GM12878 (cell line): Measurements from ENCODE around the gene DMPK. TPM values are rescaled to one million over a fixed set of nuclear protein-coding genes. Genes with fewer than 3 reads are reported as not detected.

Experiments used
- ATAC-seq: fragments of 200-7000 bp; cut with Tn5 transposase; 3 replicates; pipeline ENCODE4 v1.9.1; 2020; ENCODE audit warnings: mild to moderate bottlenecking, moderate library complexity
- BruUV-seq: library from RNA; stranded (reverse); fragments of 400-500 nt; replicated peaks from 2 replicates; lab custom pipeline; 2021; lab: Mats Ljungman, UMichigan
- CTCF ChIA-PET: fragments of 300-600 bp; sonication (Branson Sonifier 250); formaldehyde crosslinking; extraction: SDS; loops from one replicate; lab custom pipeline; 2021; ENCODE audit warnings: inconsistent platforms; lab: Yijun Ruan, JAX
- POLR2A ChIA-PET: fragments of 350-600 bp; formaldehyde crosslinking; extraction: SDS; loops from one replicate; lab custom pipeline; 2021; ENCODE audit warnings: inconsistent platforms; lab: Charles Lee
- RAD21 ChIA-PET: fragments of 300-600 bp; sonication (Branson Sonifier 250); formaldehyde crosslinking; loops from one replicate; lab custom pipeline; 2023; ENCODE audit warnings: antibody characterized with exemption; ENCODE audit not compliant: unreplicated experiment; lab: Charles Lee
- SMC1A ChIA-PET: fragments of 300-600 bp; sonication (Branson Sonifier 250); formaldehyde crosslinking; loops from one replicate; lab custom pipeline; 2023; ENCODE audit not compliant: unreplicated experiment, uncharacterized antibody; lab: Charles Lee
- DNase-seq: peaks from one replicate; pipeline ENCODE4 v3.0.0-alpha.2; 2011; ENCODE audit warnings: low read depth, low spot score
- FAIRE-seq: peaks from 3 replicates; lab custom pipeline; 2011; peaks lifted over from hg19 to GRCh38; lab: Jason Lieb, UNC
- H2AFZ ChIP-seq: 2 replicates; pipeline ENCODE4 v1.6.0; 2011; ENCODE audit warnings: low read depth, low read length, control low read depth; ENCODE audit not compliant: control insufficient read depth
- H3K27ac ChIP-seq: 2 replicates; pipeline ENCODE4 v1.5.1; 2011; ENCODE audit warnings: control low read depth; ENCODE audit not compliant: control insufficient read depth, insufficient read depth
- H3K27me3 ChIP-seq, 2 experiments: replicated peaks in 1 of 2; 2 replicates each; pipeline versions ENCODE4 v1.6.0 to v1.6.1; 2011; ENCODE audit warnings: low read length in 1 of 2; ENCODE audit not compliant: control insufficient read depth in 2 of 2, insufficient read depth in 2 of 2
- H3K36me3 ChIP-seq, 2 experiments: 2 replicates each; pipeline ENCODE4 v1.5.1; 2011; ENCODE audit warnings: low read length in 1 of 2; ENCODE audit not compliant: control insufficient read depth in 2 of 2, insufficient read depth in 2 of 2
- H3K4me1 ChIP-seq: 2 replicates; pipeline ENCODE4 v1.6.1; 2011; ENCODE audit warnings: mild to moderate bottlenecking, low read length, moderate library complexity, mixed read lengths; ENCODE audit not compliant: control insufficient read depth, insufficient read depth
- H3K4me2 ChIP-seq: 2 replicates; pipeline ENCODE4 v1.6.0; 2011; ENCODE audit warnings: control low read depth; ENCODE audit not compliant: control insufficient read depth, insufficient read depth
- H3K4me3 ChIP-seq: fragments of 200-600 bp; sonication (generic); 2 replicates; pipeline ENCODE4 v1.5.1; 2016
- H3K79me2 ChIP-seq: 2 replicates; pipeline ENCODE4 v1.6.0; 2011; ENCODE audit warnings: low read length; ENCODE audit not compliant: control insufficient read depth, insufficient read depth
- H3K9ac ChIP-seq: 2 replicates; pipeline ENCODE4 v1.8.0; 2011; ENCODE audit warnings: low read length, control low read depth, mixed read lengths; ENCODE audit not compliant: control insufficient read depth, insufficient read depth
- H3K9me3 ChIP-seq: replicated peaks from 3 replicates; pipeline ENCODE4 v1.5.1; 2011; ENCODE audit warnings: mild to moderate bottlenecking, low read length; ENCODE audit not compliant: control insufficient read depth, insufficient read depth
- H4K20me1 ChIP-seq: 2 replicates; pipeline ENCODE4 v1.6.0; 2011; ENCODE audit not compliant: control insufficient read depth, insufficient read depth
- ATF7 ChIP-seq: fragments of 450-650 bp; IDR thresholded peaks from 2 replicates; pipeline ENCODE4 v1.6.1; 2016; ENCODE audit warnings: low read depth, mild to moderate bottlenecking
- CHD4 ChIP-seq: fragments of 200-600 bp; sonication (generic); IDR thresholded peaks from 2 replicates; pipeline ENCODE4 v1.6.1; 2016; ENCODE audit warnings: mild to moderate bottlenecking
- JUNB ChIP-seq: IDR thresholded peaks from 2 replicates; pipeline ENCODE4 v1.6.1; 2016; ENCODE audit warnings: antibody characterized with exemption, mild to moderate bottlenecking
- NFIC ChIP-seq: IDR thresholded peaks from 2 replicates; pipeline ENCODE4 v1.6.1; 2012; ENCODE audit warnings: low read depth, mild to moderate bottlenecking, inconsistent platforms, low read length, moderate library complexity
- RUNX3 ChIP-seq: IDR thresholded peaks from 2 replicates; pipeline ENCODE4 v1.6.1; 2012; ENCODE audit warnings: low read length, inconsistent platforms
- SMARCA5 ChIP-seq: fragments of 450-650 bp; IDR thresholded peaks from 2 replicates; pipeline ENCODE4 v1.6.1; 2017; ENCODE audit warnings: mild to moderate bottlenecking
- TCF12 ChIP-seq: IDR thresholded peaks from 2 replicates; pipeline ENCODE4 v1.6.1; 2011; ENCODE audit warnings: low read depth, mild to moderate bottlenecking, low read length
- WGBS: methylation state at CpG from one replicate; pipeline ENCODE4 v1.1.6; 2016; ENCODE audit warnings: low lambda C conversion rate; ENCODE audit not compliant: insufficient replicate concordance, insufficient coverage; ENCODE audit errors: missing lambda C conversion rate; 5-methylcytosine and 5-hydroxymethylcytosine counted together
- in situ Hi-C: fragments of 300-500 bp; cut with MboI; formaldehyde crosslinking; loops from 9 replicates; pipeline ENCODE4 v1.14.3; 2018; ENCODE audit warnings: mixed read lengths
- intact Hi-C: fragments of 100-400 bp; cut with micrococcal nuclease; formaldehyde crosslinking; loops from one replicate; pipeline ENCODE4 v1.14.2; 2022; ENCODE audit not compliant: unreplicated experiment
- polyA plus RNA-seq, 11 experiments: library from polyadenylated mRNA; depleted of rRNA in 4 of 11; unstranded in 6 of 11; stranded (reverse) in 5 of 11; fragments of >200 nt; fragmentation: Nextera tagmentation in 4 of 11; fragmentation: Illumina TruSeq in 1 of 11; extraction: Ambion mirVana in 4 of 11; extraction: Trizol in 1 of 11; gene quantifications; 1 replicate in 1 of 11; 2 replicates in 10 of 11; pipeline versions ENCODE4 v1.2.1 to v1.2.3, GENCODE V29; 2011 to 2016; ENCODE audit warnings: inconsistent platforms in 2 of 11, missing spikeins in 2 of 11, low read depth in 1 of 11
- total RNA-seq, 4 experiments: library from RNA; depleted of rRNA in 3 of 4; stranded (reverse); fragments of >200 nt in 3 of 4; fragmentation: Illumina TruSeq in 1 of 4; extraction: Trizol in 1 of 4; gene quantifications; 2 replicates each; pipeline versions ENCODE4 v1.2.1 to v1.2.3, GENCODE V29; 2013 to 2021

Gene DMPK
- total and polyA plus RNA-seq, 10 of the 15 experiments (the other 5 are each of a cell fraction or from before 2014, with no cell fraction given), result 0.60 to 33.6 (median 5.2) TPM

DNA sequence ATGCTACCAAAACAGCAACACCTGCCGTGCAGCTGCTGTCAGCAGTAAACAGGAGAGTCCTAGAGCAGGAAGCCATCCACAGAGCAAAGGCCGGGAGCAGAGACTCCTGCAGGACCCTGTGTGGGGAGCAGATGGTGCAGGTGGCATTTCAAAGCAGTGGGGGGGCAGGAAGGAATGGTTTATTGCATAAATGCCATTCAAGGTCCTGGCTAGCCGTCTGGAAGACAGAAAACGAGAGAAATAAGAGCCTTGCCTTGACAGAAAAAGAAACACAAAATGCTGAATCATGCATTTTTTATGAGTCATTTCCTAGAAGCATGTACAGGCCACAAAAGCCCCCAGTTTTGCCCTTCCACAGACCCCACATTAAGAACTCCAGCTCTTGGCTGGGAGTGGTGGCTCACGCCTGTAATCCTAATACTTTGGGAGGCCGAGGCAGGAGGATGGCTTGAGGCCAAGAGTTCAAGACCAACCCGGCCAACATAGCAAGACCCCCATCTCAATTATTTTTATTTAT, 27.4 kb upstream of the DMPK start:
- DNase-seq (no peak), FAIRE-seq (peak; percentile 7), ATAC-seq (peak; percentile 58)
- H3K36me3 ChIP-seq, result no peaks in the 10 kb centered on the region
- peaks cover 12% of the 10 kb centered on the region for H3K4me1 ChIP-seq
- H3K27me3 ChIP-seq, result no peaks in the 10 kb centered on the region
- CTCF ChIA-PET, result no interaction called here
- in situ Hi-C loops, result no loop called here
- peak overlapping the region; percentile 45; the same call in 1 of the 2 replicates for H3K27ac ChIP-seq
- no peaks in the 10 kb centered on the region for H3K79me2 ChIP-seq
- peak overlapping the region; percentile 66 for H3K4me2 ChIP-seq
- WGBS, result 34% methylated on average over 7 of the region's 7 CpGs
- RAD21 ChIA-PET, result interaction anchor here (0.6 kb wide), 1 partner anchor 7 kb away, joined by 3 read pairs; no protein-coding TSS in a partner anchor
- POLR2A ChIA-PET, result interaction anchor here (0.7 kb wide), 1 partner anchor 1769 kb away, joined by 6 read pairs; no protein-coding TSS in a partner anchor
- intact Hi-C loops, result loop anchor here (10.0 kb wide), 1 partner anchor 185 kb away; the partner anchor contains the start of gene CCDC61
- peak; percentile 21; the same call in 1 of the 2 replicates for TF ChIP-seq JUNB
- TF ChIP-seq ATF7, result no peak
- TF ChIP-seq RUNX3, result peak; percentile 33; the same call in 1 of the 2 replicates
- TF ChIP-seq TCF12, result peak; percentile 78; the same call in 1 of the 2 replicates
- H4K20me1 ChIP-seq, result no peaks in the 10 kb centered on the region
- peak overlapping the region; percentile 61 for H2AFZ ChIP-seq
- SMC1A ChIA-PET, result interaction anchor here (1.0 kb wide), 1 partner anchor 40 kb away, joined by 4 read pairs; the partner anchor contains the start of gene SIX5
- H3K4me3 ChIP-seq, result no peak overlapping the region
- BruUV-seq, result no TSS peak
- peak overlapping the region; percentile 50; the same call in 1 of the 2 replicates for H3K9ac ChIP-seq
- H3K9me3 ChIP-seq, result no peaks in the 10 kb centered on the region

DNA sequence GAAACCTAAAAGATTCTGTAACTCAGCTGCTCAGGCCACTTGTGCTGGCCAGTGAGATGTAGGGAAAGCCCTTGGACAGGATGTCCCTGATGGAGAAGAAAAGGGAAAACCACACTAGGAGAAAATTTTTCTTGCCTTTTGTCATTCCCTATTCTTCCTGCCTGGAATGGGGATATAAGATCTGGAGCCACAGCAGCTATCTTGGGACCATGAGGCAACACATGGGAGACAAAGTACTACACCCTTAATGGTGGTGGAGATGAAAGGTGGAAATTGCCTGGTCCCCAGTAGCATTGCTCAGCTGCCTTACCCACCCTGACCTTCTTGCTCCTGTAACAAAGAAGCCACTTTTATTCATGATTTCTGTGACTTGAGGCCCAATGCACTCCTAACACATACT, 23.4 kb upstream of the DMPK start:
- ChIA-PET SMC1A (no interaction called here), CTCF (interaction anchor here (0.7 to 1.2 kb wide), 3 partner anchors 11 to 52 kb away, joined by 3 to 5 read pairs (median 3); no protein-coding TSS in a partner anchor), RAD21 (no interaction called here), POLR2A (interaction anchor here (0.6 kb wide), 1 partner anchor 80 kb away, joined by 4 read pairs; the partner anchor contains the start of gene IRF2BP1)
- in situ Hi-C loops (no loop called here), intact Hi-C loops (no loop called here)
- no TSS peak for BruUV-seq
- TF ChIP-seq CHD4 (no peak), NFIC (no peak), SMARCA5 (0 out of 2 replicates have a peak, but pooled peaks have one; percentile 35)
- Histone ChIP-seq H3K4me2 (no peak overlapping the region), H3K27ac (no peak overlapping the region), H2AFZ (no peak overlapping the region), H3K9ac (no peak overlapping the region), H3K36me3 (no peaks in the 10 kb centered on the region), H3K4me3 (no peak overlapping the region), H3K27me3 (no peaks in the 10 kb centered on the region), H4K20me1 (no peaks in the 10 kb centered on the region), H3K9me3 (no peaks in the 10 kb centered on the region), H3K4me1 (peaks cover 12% of the 10 kb centered on the region), H3K79me2 (no peaks in the 10 kb centered on the region)
- FAIRE-seq (no peak), DNase-seq (no peak), ATAC-seq (no peak)
